ENCODE data around the gene GAS7.

Gene GAS7

DNA sequence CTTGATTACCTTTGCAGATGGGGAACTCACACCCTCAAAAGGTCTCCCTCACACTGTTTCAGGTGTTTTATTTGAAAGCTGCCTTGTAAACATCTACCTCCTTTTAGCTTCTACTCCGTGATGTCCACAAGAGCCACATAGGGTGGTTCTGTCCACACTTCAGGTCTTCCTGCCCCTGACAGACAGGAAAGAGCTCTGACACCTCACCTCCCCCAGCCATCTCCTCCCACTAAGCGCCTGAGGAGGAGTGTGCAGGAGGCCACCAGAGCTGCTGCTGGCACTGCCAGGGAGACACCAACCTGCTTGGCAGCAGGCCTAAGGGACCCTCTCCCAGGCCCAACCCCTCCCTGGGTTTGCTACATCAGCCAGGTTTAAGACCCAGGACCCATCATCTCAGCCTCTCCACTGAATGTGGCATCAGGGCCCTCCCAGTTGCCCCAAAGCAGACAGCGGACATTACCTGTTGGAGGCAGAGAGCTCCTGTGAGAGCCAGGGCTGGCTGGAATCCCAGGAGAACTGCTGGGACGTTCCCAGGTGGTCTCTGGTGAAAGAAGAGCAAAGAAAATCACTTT is 217.0 kb downstream of the GAS7 start:
- no peak for DNase-seq (ENCODE audit: low read depth in 2 of 2)

DNA sequence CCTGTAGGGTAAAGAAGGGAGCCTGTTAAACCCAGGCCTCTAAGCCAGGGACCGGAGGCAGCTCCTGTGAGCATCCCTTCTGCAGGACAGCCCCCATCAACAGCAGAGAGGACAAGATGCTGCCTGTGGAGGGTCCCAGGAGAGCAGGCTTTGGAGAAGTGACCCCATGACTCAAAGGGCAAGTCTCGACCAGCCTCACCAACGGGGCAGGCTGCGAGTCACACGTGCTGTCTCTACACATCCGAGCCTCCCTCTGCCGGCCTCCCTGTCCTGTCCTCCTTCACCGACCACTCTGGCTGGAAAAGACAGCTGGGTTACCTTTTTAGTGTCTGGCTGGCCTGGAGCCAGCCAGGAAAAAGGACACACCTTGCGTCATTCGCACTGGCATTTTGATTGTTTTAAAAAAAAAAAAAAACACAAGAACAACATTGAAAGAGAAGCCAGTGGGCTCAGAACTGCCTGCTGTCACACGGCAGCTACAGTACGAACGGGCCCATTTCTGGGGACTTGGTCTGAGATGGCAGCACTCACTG is 218.9 kb downstream of the GAS7 start:
- no peak for DNase-seq (ENCODE audit: low read depth in 2 of 2)

DNA sequence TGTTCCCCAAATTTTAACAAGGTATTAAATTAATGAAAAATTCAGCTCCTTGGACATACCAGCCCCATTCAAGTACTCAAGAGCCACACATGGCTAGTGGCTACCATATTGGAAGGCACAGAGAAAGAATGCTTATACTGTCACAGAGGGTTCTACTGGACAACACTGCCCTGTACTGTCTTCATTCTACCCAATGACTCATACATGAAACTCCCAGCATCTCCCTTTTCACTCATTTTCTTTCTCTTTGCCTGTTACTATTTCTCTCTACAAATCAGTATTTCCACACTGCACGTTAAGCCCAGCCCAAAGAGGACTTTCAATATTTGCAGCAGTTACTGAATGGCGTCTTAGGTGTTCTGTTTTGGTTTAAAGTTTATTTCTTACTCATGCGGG is 221.2 kb downstream of the GAS7 start:
- no peak for DNase-seq (ENCODE audit: low read depth in 2 of 2)

DNA sequence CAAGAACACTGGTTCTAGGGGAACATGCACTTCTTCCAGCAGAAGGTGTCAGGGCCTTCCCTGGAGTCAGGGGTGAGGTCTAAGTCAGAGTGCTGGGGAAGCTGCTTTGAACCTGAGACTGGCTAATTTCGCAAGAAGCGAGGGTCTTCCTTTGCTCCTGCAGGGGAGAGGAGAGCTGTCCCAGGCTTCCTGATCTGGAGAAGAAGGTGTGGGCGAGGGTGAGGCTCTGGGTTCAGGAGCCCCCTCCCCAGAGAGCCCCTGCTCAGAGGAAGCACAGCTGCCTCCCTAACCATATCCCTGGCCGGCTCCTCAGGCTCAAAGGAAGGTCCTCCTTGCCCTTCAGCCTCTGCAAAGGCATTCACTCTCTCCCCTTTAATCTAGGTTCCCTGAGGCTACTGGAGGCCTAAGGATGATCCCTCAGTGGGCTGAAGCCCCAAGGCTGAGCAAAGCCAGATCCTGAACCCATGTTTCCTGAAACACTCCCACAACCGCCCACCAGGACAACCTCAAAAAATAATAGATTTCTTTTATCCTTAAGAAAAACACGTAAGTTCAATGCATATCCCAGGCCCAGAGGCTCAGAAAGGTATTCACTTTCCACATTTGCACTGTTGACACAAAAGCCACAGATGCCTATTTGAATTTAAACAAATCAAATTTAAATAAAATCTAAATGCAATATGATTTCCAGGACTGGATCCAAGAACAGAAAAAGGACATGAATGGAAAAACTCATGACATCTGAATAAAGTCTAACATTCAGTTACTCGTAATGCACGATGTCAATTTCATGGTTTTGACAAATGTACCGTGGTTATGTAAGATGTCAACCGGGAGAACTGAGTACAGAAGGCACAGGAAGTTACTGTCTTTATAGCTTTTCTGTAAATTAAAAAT is 221.9 kb downstream of the GAS7 start:
- DNase-seq (ENCODE audit: low read depth in 2 of 2) = no peak

DNA sequence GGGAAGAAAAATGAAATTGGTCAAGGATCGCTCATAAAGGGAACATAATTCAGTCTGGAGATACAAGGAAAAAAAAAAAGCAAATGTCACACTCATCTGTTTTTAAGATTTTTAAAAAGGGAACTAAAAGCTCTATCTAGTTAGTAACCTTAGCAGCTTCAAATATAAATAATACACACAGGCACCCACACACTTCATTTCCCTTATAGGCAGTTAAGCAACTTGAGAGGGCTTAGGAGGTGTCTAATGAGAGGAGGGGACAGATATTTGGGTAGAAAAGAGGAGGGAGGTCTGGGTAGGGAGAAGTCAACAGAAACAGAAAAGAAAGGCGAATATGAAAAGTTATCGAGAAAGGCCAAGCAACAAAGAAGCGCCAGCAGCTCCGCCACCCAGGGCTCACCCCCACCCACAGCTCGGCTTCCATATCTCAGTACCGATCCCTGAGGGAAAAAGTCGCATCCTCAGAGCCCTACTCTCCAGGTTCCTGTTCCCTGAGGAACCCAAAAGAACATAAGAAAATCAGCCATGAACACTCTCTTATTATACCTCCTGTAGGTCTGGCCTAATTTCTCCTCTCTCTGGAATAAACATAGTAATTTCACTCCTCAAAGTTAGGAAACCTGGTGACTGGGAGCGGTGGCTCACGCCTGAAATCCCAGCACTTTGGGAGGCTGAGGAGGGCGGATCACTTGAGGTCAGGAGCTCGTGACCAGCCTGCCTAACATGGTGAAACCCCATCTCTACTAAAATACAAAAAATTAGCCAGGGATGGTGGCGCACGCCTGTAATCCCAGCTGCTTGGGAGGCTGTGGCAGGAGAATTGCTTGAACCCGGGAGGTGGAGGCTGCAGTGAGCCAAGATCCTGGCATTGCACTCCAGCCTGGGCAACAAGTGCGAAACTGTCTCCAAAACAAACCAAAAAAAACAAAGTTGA is 223.7 kb downstream of the GAS7 start:
- DNase-seq (ENCODE audit: low read depth in 2 of 2) = no peak

DNA sequence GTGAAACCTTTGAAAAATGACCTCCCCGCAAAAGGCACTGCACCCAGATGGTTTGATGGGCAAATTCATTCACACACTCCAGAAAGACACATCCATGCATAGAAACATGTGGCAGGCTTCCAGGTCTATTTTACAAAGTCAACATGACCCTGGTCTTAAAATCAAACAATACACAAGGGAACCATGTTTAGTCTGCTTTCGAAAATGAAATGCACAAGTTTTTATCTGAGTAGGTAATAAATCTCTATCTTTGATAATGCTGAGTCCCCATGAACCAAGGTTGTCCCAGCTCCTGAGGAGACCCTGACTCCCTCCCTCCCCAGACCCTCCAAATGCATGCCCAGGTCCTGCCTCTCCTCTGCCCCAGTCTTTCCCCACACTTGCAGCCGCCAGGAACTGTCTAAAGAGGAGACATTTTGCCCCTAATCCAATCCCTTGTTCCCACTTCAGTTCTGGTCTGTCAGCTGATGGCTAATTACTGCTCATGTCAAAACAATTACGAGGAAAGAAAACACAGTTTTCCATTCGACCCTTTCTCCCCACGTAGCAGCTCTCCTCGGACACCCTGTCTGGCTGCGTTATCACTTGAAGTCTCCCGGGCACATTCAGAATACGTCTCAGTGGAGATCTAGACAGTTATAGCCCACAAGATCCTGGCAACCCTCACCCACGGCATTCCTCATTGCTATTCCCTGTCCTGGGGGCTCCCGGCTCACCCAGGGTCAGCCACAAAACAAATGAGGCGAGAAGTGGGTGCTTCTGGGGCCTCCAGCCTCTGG is 224.5 kb downstream of the GAS7 start:
- DNase-seq (ENCODE audit: low read depth in 2 of 2) = no peak

DNA sequence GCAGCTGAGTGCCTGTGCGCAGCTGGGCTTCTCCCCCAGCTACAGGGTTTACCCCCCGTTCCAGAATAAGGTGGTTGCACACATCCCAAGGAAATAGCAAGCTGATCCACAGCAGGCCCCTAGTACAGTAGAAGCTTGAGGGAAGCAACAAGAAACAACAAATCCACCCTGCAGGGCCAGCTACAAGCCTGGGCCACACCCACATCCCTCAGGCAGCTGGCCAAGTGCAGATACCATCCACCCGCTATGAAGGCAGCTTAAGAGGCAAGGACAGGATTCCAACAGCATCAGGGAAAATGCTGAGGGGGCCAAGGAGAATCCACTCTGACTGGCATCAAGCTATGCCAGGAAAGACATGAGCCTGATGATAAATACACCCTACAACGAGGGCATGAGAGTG is 226.4 kb downstream of the GAS7 start:
- DNase-seq (ENCODE audit: low read depth in 2 of 2) = no peak

DNA sequence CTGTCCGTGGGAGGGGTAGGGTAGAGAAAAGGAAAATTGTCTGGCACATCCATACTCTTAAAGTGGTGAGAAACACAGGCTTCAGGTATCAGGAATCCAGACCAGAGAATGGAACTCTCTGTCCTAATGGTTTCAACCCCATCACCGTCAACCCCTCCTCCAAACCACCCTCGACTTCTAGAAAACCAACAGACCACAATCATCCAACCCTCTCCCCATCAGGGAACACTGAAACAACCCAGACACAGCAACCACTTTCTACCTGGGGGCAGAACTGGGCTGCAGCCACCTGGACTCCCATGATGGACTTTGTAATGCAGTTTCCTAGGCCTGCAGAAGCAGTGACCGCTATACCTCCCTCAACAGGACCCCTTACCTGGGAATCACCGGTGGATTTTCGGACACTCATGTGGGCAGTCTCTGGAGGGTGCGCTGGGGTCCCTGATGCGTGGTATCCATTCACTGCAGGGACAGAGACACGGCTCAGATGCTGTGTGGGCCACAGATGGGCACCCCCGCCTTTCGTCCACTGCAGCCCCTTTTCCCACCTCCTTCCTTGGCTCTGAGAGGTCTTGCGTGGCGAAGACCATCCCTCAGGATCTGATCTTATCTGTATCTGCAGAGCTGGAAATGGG is 229.0 kb downstream of the GAS7 start:
- DNase-seq (ENCODE audit: low read depth in 2 of 2) = no peak

DNA sequence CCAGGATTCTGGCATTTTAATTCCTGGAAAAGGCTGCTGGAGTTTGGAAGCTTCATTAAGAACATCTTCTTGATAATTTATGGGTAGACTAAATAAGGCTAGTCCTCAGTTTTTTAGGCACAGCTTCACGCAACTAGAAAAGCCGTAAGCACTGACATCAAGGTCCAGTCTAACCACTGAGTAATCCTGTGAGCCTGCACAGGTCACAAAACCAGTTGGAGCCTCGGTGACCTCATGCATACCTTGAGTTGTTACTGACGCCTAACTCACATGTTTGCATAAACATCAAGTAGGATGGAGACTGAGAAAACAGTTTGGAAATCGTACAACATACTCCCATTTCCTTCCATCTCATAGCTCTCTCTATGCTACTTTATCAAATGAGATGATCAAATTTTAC is 229.5 kb downstream of the GAS7 start:
- DNase-seq (ENCODE audit: low read depth in 2 of 2) = no peak

DNA sequence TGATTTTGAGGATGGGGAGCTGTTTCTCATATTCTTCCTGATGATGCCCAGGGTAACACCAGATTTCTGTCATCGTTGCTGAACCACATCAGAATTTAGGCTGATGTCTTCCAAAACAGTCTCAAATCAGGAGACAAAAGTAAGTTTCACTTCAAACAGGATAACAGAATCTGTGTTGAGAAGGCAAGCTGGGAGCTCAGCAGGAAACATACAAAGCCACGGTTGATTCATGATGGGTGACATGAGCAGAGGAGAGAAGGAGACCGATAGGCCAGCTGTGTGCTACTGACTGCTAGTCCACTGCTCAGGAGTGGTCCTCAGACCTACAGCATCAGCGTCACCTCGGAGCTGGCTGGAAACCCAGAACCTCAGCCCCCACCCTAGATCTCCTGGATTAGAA is 230.4 kb downstream of the GAS7 start:
- no peak for DNase-seq (ENCODE audit: low read depth in 2 of 2)

DNA sequence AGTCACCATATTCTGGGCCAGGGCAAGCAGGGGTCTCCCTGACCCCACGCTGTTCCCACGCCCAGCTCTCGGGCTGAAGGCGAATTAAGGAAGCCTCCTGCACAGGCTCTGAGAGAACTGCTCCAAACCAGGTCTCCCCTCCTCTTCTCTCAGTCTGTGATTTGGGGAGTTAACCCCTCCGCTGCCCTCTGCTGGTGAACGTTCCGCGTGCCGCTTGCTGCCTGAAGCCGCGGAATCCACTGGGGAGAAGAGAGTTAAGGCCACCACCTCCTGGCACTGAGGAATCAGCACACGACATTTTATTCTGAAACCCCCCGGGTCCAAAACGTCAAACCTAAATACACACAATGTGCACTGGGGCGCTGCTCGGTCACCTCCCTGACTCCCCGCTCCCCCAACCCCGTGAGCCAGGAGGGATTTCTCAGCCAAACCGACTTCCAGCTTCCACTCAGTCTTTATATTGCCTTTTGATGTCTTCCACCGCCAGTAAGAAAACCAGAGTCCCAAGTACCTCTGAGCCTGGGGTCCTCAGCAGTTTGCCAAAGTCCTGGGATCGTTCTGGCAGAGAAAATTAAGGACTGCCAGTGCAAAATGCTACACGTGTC is 238.9 kb downstream of the GAS7 start:
- DNase-seq (ENCODE audit: low read depth in 2 of 2) = peak in 1 of 2 donors; percentile 32

DNA sequence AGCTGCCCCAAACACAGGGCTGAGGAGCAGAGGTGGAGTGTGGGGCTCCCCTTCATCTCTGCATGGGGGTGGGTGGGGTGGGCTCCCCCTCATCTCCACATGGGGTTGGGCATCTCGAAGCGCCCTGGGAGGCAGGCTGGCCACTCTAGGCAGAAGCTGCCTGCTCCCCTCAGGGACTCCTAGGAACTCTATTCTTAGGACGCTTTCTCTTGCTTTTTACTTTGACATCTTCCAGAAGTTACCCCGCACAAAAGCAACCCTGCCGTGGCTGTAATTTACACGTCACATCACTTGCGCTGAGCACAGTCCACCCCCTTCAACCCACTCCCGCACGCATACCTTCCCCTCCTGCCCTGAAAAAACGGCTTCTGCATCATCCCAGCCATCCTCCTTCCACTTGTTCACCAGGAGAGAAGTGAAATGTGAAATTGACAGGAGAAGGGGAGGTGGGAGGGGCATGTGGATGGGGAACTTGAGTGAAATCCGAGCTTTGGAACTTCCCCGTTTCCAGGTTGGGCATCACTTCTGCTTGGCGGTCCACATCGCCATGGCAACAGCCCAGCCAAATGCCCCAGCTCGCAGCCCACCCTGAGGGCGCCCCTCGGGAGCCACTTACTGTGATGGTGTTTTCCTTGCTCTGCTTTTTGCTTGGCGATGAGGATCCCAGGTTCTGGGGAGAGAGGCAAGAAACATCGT is 239.7 kb downstream of the GAS7 start:
- DNase-seq (ENCODE audit: low read depth in 2 of 2) = no peak

DNA sequence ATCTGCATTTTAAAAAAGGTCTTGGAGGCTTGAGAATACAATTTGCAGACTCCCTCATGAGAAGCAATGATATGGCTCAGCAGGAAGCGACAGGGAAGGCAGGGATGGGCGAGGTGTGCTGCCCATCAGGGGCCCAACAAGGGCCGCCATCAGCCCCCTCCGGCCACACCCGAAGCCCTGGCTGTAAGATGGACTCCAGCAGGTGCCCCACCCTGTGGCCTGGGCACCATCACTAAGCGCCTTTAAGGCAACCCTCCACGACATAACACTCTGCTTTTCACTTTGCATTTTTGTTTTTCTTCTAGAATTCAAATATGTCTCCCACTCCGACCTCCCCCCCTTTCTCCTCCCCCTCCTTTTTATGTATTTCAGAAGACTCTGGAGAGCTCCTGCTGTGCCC is 241.2 kb downstream of the GAS7 start:
- no peak for DNase-seq (ENCODE audit: low read depth in 2 of 2)

DNA sequence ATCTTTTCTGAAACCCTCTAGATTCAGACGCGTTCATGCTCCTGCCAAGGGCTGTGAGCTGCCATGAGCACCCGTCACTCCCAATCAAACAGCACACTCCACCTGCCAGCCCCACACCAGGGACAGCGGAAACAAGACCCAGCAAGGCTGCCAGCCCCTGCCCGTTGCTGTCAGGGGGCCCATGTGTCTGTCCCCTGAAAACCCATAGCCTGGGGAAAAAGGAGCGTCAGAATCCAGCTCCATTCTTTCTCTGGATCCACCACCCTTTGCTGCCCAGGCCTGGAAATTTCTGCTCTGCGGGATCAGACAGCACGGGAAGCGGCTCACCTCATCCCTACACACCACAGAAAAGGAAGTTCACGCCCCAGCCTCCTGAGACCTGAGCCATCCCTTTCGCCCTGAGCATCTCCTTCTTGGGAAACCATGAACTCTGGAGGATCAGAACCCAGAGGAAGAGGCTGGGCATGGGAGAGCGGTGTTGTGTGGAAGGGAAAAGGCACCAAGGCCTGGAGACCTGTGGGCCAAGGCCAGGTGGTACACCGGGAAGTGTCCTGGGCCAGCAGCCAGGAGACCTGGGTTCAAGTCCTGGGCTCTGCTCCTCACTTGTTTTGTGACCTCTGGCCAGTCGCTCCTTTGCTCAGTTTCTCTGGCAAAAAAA is 241.8 kb downstream of the GAS7 start:
- DNase-seq (ENCODE audit: low read depth in 2 of 2) = no peak

DNA sequence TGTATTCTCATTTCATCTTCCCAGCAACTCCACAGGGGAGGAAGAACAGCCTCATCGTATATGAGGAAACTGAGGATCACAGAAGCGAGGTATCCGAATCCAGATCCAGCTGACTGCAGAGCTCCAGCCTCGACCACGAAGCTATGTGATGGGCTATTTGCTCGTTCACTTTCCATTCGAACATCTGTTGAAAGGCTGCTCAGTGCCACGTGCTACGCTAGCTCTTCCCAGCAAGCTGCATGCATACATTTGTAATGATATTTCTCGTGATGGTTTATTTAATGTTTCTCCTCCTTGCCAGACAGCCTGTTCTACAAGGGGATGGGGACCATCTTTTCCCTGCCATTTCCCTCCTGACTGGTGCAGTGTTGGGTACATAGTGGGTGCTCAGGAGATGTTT is 244.9 kb downstream of the GAS7 start:
- DNase-seq (ENCODE audit: low read depth in 2 of 2) = no peak

DNA sequence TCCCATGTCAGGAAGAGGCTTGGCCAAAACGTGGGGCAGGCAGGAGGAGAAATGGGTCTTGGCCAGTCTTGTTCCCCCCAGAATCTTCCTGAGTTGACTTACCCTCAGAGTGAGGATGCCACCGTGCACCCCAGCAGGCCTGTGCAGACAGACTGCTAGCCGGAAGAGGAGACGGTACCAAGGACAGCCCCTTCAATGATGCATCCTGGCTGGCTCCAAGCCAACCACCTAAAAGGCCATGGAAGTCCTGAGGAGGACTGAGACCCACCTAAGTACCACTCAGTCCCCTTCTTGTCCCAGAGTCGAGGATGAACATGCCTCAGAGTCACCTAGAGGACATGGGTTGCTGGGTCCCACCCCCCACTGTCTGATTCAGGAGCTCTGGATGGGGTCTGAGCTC is 246.6 kb downstream of the GAS7 start:
- no peak for DNase-seq (ENCODE audit: low read depth in 2 of 2)

DNA sequence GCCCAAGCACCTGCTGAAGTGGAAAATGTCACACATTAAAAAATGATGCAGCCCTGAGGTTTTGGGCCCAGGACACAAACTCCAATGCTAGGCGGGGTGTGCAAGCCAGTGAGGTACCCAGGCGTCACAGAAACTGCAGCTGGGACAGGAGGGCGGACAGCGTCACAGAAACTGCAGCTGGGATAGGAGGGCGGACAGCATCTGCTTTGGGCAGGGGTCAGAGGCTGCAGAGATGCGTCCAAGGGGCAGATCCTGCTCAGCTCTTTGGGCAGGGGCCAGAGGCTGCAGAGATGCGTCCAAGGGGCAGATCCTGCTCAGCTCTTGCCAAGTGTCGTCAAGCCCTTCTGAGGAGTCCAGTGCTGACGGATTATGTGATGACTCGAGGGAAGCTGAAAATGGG is 249.5 kb downstream of the GAS7 start:
- DNase-seq (ENCODE audit: low read depth in 2 of 2) = no peak

DNA sequence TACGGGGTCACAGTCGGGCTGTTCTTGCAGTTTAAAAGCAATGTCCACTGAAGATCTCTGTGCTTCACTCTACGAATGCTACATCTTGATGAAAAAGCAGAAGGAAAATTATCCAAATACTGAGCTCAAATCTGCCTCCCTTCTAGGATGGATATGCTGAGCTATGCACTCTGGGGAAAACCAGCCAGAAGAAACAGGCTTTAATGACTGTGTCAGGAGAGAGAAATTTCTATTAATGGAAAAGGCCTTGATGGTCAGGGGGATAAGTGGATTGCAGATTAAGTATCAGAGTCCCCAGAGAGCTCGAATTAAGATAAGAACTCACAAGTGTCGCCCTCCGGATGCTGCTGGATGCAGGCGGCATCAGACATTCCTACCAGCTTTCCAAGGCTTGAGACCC is 253.7 kb downstream of the GAS7 start:
- no peak for DNase-seq (ENCODE audit: low read depth in 2 of 2)

DNA sequence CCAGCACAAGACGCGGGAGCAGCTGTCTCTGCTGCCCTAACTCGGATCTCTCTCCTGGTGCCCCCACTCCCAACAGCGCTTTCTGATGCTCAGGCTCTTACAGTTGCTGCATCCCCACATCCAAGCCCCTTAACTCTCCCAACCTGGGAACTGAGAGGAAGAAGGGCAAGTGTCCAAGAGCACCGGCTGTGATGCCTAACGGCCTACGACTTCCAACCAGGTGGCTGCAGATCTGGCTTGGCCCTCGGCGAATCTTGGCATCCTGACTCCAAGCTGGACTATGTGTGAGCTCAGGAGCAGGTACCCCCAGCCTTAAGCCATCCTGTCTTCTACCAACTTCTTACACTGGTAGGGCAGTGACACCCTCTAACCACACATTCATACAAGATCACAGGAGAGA is 255.1 kb downstream of the GAS7 start:
- no peak for DNase-seq (ENCODE audit: low read depth in 2 of 2)
